ENCODE results near the gene BHLHE40. TPM values are rescaled to one million over a fixed set of nuclear protein-coding genes. Genes with fewer than 3 reads are reported as not detected.

Gene BHLHE40
- total and polyA plus RNA-seq, 2 of the 4 experiments (the other 2 are of a cell fraction): 22.8 to 31.8 TPM

- Histone ChIP-seq H3K9ac (ENCODE audit: low read depth, low read length) (no peak overlapping the region), H3K4me2 (ENCODE audit: low read depth, low read length) (no peak overlapping the region), H3K4me3 (ENCODE audit: insufficient read depth, low read depth, low read length) (no peak overlapping the region), H3K14ac (replicated peaks; ENCODE audit: low read depth, low read length) (no peak overlapping the region), H2BK120ac (ENCODE audit: low read depth, low read length) (no peak overlapping the region), H3K27me3 (ENCODE audit: control insufficient read depth, insufficient read depth, low read length) (peaks cover 2% of the 10 kb centered on the region; the same call in 1 of the 2 replicates), H2BK5ac (ENCODE audit: low read depth, low read length, poor library complexity, severe bottlenecking) (no peak overlapping the region), H3K27ac (ENCODE audit: insufficient read depth, low read length) (no peak overlapping the region), H3K18ac (ENCODE audit: low read depth, low read length) (no peak overlapping the region), H3K23ac (ENCODE audit: low read depth, low read length) (no peak overlapping the region), H4K5ac (ENCODE audit: low read depth, low read length) (no peak overlapping the region), H3K9me1 (ENCODE audit: insufficient read depth, low read length) (no peaks in the 10 kb centered on the region; the same call in 1 of the 2 replicates), H2BK15ac (ENCODE audit: low read depth, low read length) (no peak overlapping the region), H3K9me3 (ENCODE audit: control insufficient read depth, insufficient read depth, low read length) (no peaks in the 10 kb centered on the region), H3K79me1 (ENCODE audit: low read depth in 1 of 2, low read length in 2 of 2) (no peaks in the 10 kb centered on the region), H3K56ac (ENCODE audit: extremely low read depth, insufficient read depth, low read length) (no peak overlapping the region), H2AK9ac (replicated peaks; ENCODE audit: low read depth, low read length, poor library complexity) (no peak overlapping the region), H4K8ac (ENCODE audit: low read depth in 2 of 2, low read length in 2 of 2) (no peak overlapping the region), H2AK5ac (ENCODE audit: low read depth, low read length) (no peak overlapping the region), H3K36me3 (ENCODE audit: control insufficient read depth, insufficient read depth, low read length) (no peaks in the 10 kb centered on the region), H2BK20ac (ENCODE audit: low read depth, low read length) (no peak overlapping the region), H4K91ac (ENCODE audit: insufficient read depth, low read depth, low read length) (no peak overlapping the region), H4K20me1 (ENCODE audit: insufficient read depth, low read length) (no peaks in the 10 kb centered on the region), H2AFZ (replicated peaks; ENCODE audit: low read length, poor library complexity) (no peak overlapping the region), H3K4ac (ENCODE audit: low read depth, low read length) (no peak overlapping the region), H3K4me1 (ENCODE audit: control insufficient read depth, insufficient read depth, low read length) (no peaks in the 10 kb centered on the region)
- ChIA-PET CTCF (no interaction called here), POLR2A (ENCODE audit: unreplicated experiment) (no interaction called here)
- ATAC-seq (ENCODE audit: low read depth) (no peak), DNase-seq (no peak)
- dilution Hi-C loops (cut with HindIII; ENCODE audit: low sequenced_read_pairs, unreplicated experiment): no loop called here
- TF ChIP-seq NFE2L2 (IDR thresholded peaks at IDR 0.05; ENCODE audit: low read depth, low read length) (no peak), RAD21 (IDR thresholded peaks at IDR 0.05; ENCODE audit: low read length) (no peak), CEBPB (IDR thresholded peaks at IDR 0.05; ENCODE audit: low read depth, low read length) (no peak), FOS (IDR thresholded peaks at IDR 0.05; ENCODE audit: low read depth, low read length) (no peak), MXI1 (IDR thresholded peaks at IDR 0.05; ENCODE audit: borderline replicate concordance, low read depth, low read length) (no peak), MAZ (IDR thresholded peaks at IDR 0.05; ENCODE audit: borderline replicate concordance, low read depth, low read length) (no peak), CHD1 (IDR thresholded peaks at IDR 0.05; ENCODE audit: low read depth, low read length) (no peak), POLR2A (IDR thresholded peaks at IDR 0.05; ENCODE audit: low read depth, low read length) (no peak), RCOR1 (IDR thresholded peaks at IDR 0.05; ENCODE audit: insufficient replicate concordance, low read length) (no peak), RFX5 (IDR thresholded peaks at IDR 0.05; ENCODE audit: low read depth, low read length) (no peak)
- in situ Hi-C loops (cut with MboI; ENCODE audit: low sequenced_read_pairs): loop anchor here (10.0 kb wide), 1 partner anchor 46 kb away; no protein-coding TSS in a partner anchor
- intact Hi-C loops (cut with micrococcal nuclease): no loop called here
- WGBS, 2 experiments (ENCODE audit: extremely low coverage in 2 of 2, insufficient read length in 1 of 2): 100% methylated on average over 1 of the region's 4 CpGs; no CpG with 5 or more reads in 1 of the 2 experiments
- no TSS peak for BruUV-seq (replicated peaks)
Observed at GRCh38 chr3:4950351-4950784, 28.9 kb upstream of the BHLHE40 start.

All from IMR-90 (cell line).